HTERT RPE-1 (cell line): ENCODE data around the gene CEBPZOS.
"Not testable (repeated sequence)": the region's sequence is repeated elsewhere in the genome, so short reads cannot be mapped to it uniquely, and the experiment has no call there.

Experiments used
- in situ Hi-C: fragments of 300-500 bp; cut with MboI; formaldehyde crosslinking; loops from 4 replicates; pipeline ENCODE4 v1.14.3; 2020; ENCODE audit warnings: low sequenced_read_pairs

Gene CEBPZOS

DNA sequence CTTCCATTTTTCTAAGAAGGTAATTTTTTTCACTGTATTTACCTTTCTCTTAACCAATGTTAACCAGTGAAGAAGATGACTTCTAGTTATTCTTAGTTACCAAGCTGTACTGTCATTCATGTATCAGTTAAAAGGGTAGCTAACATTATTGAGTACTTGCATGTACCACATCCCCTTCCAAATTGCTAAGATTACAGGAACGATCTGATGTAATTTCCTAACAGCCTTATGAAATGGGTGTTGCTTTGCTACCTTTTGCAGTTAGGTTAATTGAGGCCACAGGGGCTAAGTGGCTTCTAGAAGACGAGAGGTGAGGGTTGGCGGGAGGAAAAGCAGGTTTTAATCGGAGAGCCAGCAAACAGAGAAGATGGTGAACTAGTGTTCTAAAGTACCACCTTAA is 6.0 kb upstream of the CEBPZOS start:
- in situ Hi-C loops, result no loop called here

DNA sequence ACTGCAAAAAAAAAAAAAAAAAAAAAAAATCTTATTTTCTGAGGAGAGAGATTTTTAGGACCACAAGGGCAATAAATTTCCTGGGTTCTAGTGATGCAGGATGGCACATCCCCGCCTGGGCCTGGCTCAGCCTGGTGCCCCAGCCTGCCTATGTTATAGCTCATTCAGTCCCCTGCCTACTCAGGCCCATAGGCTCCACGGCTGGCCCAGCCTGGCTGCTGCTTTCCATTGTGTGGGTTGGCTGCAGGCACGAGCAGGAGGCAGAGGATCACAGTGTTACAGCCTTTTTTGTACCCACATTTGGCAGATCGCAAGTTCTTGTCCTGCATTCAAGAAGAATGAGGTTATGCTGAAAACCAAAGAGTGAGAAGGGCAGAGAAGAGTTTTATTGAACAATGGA is 5.0 kb upstream of the CEBPZOS start:
- in situ Hi-C loops, result no loop called here

DNA sequence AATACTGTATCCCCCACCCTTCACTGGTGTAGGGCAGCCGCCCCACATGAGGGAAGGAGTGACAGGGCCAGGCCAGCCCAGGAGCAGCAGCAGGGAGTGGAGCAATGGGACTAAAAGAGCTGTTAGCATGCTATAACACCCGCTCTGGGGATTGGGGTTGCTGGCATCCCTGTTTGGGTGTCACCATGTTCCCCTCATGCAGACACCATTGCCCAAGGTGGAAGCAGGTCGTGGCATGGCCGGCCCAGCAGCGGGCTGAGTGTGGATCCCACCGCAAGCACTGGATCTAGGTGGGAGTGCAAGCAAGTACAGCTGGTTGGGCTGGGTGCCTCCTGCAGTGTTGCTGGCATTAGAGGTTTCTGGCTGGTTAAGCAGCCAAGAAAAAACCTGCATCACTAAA is 4.5 kb upstream of the CEBPZOS start:
- in situ Hi-C loops, result no loop called here

DNA sequence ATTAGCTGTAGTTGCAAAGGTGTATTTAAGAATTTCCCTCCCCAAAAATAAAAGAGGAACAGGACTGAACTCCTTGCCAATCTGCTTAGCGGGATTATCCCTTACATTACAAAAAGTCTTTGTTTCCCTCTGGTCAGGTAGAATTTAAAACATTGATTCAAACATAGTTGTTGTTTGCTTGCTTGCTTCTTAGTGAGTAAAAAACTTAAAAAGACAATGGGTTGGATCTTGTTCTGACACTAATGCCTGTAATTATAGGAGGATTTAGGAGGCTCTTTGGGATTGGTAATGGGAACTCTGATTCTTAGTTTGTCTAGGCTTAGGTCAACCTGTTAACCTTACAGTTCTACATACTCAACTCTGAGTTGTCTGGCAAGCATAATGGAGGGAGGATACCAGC is 3.7 kb upstream of the CEBPZOS start:
- in situ Hi-C loops, result no loop called here

DNA sequence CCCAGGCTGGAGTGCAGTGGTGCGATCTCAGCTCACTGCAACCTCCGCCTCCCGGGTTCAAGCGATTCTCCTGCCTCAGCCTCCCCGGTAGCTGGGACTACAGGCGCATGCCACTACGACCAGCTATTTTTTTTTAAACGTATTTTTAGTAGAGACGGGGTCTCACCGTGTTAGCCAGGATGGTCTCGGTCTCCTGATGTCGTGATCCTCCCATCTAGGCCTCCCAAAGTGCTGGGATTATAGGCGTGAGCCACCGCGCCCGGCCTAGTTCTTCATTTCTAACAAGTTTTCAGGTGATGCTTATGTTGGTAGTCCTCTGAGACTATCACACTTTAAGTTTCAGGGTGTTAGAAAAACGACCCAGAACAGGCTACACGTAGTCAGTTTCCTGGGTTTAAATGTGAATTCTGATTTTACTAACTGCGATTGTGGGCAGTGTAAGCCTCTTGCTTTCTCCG is 405 bp upstream of the CEBPZOS start:
- in situ Hi-C loops, result not testable (repeated sequence)

DNA sequence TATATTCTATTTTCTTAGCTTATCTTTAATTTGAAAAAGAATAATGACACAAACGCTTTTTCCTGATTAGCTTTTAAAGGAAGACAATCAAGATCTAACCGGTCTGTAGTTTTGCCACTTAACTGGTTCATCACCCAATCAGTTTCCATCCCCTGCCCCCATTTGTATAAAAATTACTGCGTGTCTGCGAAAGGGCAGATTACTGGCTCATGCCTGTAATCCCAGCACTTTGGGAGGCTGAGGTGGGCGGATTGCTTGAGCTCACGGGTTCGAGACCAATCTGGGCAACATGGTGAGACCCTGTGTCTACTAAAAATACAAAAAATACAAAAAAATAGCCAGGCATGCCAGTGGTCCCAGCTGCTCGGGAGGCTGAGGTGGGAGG is 2.4 kb downstream of the CEBPZOS start:
- in situ Hi-C loops, result no loop called here

DNA sequence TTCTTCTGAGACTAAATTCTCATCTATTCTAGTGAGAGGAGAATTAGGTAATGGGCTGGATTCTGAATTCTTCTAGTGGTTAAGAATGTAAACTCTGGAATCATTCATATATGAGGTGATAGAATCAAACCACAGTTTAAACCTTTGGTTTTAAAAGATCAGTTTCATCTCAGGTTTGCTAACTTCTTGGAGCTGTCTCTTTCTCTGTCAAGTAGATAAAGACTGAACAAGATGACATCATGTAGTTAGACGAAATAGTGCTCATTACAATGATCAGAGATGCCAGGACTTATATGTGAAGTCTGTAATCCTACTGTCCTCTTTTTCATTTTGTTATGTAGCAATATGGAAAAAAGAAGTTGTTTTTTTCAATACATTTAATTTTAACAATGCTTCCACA is 4.9 kb downstream of the CEBPZOS start:
- in situ Hi-C loops, result no loop called here

DNA sequence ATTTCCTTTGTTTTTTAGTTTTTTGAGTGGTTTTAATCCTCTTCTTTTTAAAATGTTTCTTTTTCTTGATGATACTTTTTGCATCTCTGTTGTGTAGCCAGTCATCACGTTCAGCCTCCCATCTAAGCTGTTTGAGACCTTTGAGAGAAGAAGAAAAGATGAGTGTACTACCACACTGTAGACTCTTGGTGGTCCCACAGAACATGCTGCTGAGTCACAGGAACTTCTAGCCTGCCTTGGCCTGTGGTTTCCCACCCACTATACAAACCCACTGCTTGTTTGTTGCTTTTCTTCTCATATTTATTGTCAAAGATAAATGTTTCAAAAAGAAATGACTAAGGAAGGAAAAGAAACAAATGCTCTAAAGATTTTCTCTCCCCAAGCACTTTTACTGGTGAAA is 5.5 kb downstream of the CEBPZOS start:
- in situ Hi-C loops, result no loop called here

DNA sequence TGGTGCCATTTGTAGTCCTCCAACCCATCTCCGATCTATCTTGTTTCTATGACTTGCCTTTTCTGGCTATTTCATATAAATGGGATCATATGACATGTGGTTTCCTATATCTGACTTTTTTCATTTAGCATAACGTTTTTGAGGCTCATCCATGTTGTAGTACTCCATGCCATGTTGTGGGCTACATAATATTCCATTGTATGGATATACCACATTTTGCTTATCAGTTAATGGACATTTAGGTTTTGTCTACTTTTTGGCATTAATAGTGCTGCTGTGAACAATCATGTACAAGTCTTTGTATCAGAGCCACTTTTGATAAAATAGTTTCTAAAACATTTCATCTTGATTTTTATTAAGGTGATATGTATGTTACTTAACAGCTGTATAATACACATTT is 7.4 kb downstream of the CEBPZOS start:
- in situ Hi-C loops, result no loop called here

DNA sequence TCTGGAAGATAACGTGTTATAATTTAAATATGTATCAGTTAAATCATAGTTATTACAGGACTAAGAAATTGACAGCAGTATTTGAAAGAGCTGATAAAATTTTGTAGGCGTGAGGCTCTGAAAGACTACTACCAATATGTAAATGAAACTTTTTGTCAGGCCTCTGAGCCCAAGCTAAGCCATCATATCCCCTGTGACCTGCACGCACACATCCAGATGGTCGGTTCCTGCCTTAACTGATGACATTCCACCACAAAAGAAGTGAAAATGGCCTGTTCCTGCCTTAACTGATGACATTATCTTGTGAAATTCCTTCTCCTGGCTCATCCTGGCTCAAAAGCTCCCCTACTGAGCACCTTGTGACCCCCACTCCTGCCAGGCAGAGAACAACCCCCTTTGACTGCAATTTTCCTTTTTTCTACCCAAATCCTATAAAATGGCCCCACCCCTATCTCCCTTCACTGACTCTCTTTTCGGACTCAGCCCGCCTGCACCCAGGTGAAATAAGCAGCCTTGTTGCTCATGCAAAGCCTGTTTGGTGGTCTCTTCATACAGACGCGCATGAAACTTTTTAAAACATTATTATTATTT is 8.9 kb downstream of the CEBPZOS start:
- in situ Hi-C loops, result not testable (repeated sequence)

DNA sequence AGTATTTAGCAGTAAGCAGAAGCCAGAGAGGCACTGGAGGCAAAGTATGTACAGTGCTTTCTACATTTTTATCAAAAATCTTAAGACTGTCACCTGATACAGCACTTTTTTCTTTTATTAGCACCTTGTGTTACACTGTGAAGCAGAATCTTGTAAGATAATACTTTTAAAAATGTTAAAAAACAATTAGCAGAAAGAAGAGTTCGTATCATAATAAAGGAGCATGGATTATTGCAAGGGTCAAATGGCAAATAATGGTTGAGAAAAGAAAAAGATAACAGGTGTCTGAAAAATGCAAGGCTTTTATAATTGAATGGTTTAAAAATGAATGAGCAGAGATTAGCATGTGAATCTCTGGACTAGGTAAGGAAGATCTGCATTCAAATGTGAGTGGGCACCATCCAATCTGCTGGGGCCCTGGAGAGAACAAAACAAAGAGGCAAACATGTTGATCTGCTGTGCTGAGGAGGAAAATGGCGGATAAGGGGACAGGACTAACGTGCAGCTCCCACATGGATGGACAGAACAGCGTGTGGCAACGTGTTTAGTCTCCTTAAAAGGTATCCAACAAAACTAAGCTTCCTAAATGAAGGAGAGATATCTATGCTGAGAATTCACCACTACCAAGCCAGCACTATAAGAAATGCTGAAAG is 9.5 kb downstream of the CEBPZOS start:
- in situ Hi-C loops, result no loop called here

DNA sequence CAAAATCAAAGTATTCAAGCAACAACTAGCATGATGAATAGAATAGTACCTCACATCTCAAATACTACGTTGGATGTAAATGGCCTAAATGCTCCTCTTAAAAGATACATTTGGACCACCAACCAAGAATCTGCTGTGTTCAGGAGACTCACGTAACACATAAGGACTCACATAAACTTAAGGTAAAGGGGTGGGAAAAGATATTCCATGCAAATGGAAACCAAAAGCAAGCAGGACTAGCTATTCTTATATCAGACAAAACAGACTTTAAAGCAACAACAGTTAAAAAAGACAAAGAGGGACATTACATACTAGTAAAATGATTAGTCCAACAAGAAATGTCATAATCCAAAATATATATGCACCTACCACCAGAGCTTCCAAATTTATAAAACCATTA is 10.5 kb downstream of the CEBPZOS start:
- in situ Hi-C loops, result not testable (repeated sequence)

DNA sequence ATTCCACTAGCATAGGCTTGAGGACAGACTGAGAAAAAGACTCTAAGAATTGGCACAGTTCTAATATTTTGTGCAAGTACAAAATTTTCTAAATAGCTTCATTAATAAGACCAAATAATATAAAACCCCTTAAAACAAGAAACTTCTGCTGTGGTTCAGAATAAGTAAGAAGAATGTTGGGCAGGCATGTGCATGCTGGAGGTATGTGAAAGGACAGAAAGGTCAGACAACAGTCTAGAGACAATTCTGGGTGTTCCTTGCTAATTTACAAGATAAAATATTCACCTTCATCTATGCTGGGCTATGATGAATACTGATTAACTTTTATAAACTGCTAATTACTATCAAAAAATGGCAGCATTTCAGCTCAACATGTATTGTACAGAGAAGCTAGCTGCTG is 14.9 kb downstream of the CEBPZOS start:
- in situ Hi-C loops, result no loop called here

DNA sequence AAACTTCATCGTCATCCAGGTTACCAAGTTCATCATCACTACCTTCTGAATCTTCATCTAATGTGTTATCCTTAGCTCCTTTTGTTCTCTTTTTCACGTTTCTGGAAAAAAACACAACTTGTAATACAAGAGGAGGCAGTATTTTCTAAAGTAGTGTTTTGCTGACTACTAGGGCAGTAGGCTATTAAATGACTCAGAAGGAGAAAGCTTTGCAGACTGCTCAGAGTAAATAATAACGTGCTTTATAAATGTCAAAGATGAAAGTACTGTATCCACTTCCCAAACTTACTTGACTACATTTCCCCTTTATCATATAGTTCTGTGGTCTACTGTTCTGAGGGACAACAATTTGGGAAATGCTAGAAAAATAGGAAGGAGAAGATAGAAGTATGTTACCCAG is 15.6 kb downstream of the CEBPZOS start:
- in situ Hi-C loops, result no loop called here

DNA sequence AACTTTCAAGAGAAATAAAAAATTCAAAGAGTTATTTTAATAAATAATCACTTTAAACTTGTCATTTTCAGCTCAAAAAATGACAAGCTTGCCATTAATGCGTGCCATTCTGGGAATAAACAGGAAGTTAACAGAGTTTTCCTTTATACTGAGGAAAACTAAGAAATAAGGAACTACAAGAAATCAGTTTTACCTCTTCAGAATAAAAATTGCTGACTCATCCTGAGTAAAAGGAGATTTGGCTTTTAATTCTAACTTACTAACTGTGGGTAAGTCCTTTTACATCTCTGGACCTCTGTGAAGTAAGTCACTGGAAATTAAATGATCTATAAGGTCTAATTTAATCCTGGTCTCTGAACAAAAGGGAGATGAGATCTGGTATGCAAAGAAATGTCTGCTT is 19.0 kb downstream of the CEBPZOS start:
- in situ Hi-C loops, result no loop called here

DNA sequence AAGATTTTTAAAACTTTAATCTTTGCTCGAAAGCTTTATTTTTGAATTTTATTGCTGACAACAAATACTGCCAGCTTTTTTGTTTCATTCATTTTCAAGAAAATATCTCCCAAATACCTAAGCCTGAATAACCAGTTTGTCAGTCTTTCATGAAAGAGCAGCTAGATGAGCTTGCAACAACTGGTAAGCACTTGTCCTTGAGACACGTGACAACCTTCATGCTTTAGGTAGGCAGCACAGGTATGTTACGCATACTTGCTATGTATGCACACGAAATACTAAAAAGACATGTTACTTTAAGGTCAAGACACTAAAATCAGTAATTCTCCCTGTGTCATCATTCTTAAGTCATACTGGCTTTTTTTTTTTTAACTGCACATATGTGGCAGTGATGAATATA is 22.8 kb downstream of the CEBPZOS start:
- in situ Hi-C loops, result no loop called here

DNA sequence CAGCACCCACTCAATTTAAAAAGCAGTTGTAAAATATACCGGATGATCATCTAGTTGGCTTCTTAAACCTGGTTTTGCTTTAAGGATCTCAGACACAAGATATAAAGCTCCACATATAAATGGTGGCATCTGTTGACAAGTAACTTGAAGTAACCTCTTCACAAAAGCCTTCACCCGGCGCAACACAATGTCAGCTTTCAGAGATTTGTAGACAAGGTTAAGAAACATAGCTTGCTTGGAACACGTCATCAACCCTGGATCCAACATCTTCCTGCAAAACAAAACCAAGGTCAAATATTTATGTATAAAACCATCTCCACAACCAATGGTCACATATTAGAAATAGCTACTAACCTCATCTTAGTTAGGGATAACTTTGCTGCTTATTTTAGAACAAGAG is 26.8 kb downstream of the CEBPZOS start:
- in situ Hi-C loops, result no loop called here

DNA sequence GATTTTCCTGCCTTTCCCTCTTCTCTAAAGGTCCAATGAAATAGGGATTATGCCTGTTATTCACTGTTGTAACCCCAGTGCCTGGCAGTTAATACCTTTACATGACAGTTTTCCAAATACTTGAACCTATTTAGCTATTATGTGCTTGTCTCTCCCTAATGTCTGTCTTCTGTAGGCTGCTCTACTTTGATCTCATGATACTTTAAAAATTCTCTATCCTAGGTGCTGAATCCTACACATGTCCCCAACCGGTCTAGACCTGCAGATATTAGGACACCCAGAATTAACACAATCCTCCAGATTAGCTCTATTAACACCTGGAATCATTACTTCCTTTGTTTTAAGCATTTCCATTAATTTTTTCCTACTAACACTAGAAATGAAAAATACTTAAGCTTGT is 27.8 kb downstream of the CEBPZOS start:
- in situ Hi-C loops, result no loop called here

DNA sequence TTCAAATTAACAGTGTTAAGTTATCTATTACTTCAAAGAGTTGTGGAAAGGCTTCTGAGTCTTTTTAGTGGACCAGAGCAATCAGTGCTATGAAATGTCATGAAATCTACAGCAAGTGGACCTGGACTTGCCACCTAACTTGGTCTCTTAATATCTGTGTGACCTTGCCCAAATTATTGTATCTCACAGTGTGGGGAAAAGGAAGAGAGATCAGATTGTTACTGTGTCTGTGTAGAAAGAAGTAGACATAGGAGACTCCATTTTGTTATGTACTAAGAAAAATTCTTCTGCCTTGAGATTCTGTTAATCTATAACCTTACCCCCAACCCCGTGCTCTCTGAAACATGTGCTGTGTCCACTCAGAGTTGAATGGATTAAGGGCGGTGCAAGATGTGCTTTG is 28.8 kb downstream of the CEBPZOS start:
- in situ Hi-C loops, result not testable (repeated sequence)

DNA sequence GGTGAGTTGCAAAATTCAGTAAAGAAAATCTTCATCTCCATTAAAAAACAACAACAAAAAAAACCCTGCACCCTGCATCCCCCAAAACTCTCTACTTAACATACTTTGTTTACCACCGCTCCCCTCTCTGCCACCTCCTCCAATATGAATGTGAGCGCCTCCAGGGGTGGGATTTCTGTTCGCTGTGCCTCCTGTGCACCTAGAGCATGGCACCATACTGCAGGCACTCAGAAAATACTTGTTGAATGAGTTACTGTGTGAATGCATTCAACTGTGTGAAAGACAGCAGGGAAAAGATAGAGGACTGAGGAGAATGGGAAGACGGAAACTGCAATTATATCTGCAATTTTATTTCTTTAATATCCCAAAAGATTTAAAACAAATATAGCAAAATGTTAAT is 30.6 kb downstream of the CEBPZOS start:
- in situ Hi-C loops, result no loop called here

DNA sequence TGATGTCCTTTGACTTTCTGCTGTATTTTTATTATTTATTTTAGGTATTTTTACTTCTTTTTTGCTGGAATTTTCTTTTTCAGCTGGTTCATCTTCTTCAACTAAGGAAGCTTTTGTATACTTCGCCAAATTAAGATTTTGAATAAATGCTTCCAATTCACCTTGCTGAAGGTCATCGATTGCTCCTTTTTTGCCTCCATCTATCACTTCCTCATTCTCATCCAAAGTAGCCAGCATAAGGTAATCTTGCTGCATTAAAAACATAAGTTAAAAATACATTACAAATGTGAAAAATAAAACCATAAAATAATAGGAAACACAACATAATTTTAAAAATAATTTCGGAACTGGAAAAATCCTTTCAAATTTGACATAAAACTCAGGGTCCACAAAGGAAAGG is 32.5 kb downstream of the CEBPZOS start:
- in situ Hi-C loops, result no loop called here

DNA sequence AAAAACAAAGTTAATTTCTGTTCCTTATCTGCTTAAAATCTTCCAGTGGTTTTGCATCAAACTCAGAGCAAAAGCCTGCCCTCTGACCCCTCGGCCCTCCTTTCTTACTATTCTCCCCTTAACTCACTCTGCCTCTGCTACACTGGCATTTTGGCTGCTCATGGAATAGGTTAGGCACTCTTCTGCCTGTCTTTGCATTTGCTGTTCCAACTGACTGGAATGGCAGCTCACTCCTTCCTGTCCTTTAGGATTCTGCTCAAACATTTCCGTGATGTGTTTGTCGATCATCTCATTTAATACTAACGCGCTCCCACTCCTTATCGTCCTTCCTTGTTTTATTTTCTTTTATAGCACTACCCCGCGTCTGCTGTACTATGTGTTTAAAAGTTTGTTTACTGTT is 34.3 kb downstream of the CEBPZOS start:
- in situ Hi-C loops, result no loop called here
